SK-N-SH (cell line): ENCODE data around the gene OR2F1. TPM values are rescaled to one million over a fixed set of nuclear protein-coding genes. Genes with fewer than 3 reads are reported as not detected.

Source experiments
- CTCF ChIA-PET: fragments of 300-600, 350-600 bp; formaldehyde crosslinking; extraction: SDS; loops from one replicate; lab custom pipeline; 2021; lab: Yijun Ruan, JAX
- POLR2A ChIA-PET: fragments of 350-600 bp; sonication (Branson Sonifier 250); formaldehyde crosslinking; extraction: SDS; loops from one replicate; lab custom pipeline; 2020; ENCODE audit warnings: antibody characterized with exemption, inconsistent platforms; lab: Yijun Ruan, JAX
- DNase-seq: peaks from one replicate; pipeline ENCODE4 v3.0.0; 2012
- H2AFZ ChIP-seq: fragments of 200-600 bp; sonication (generic); 2 replicates; pipeline ENCODE4 v1.8.1; 2016; ENCODE audit warnings: antibody characterized with exemption, mild to moderate bottlenecking, low read depth
- H3F3A ChIP-seq: fragments of 200-600 bp; sonication (generic); replicated peaks from 2 replicates; pipeline ENCODE3; 2016; ENCODE audit warnings: antibody characterized with exemption, mild to moderate bottlenecking; ENCODE audit not compliant: insufficient read depth
- H3K27ac ChIP-seq, 2 experiments: fragments of 200-500 bp in 1 of 2; fragments of 200-600 bp in 1 of 2; sonication (Bioruptor generic) in 1 of 2; sonication (generic), shearing (Covaris generic) in 1 of 2; 2 replicates each; pipeline versions ENCODE4 v1.5.1 to v1.6.1; 2014 to 2016; ENCODE audit warnings: low read depth in 2 of 2, inconsistent platforms in 1 of 2, low read length in 1 of 2, mild to moderate bottlenecking in 1 of 2, mixed read lengths in 1 of 2
- H3K27me3 ChIP-seq: fragments of 200-600 bp; sonication (generic), shearing (Covaris generic); 2 replicates; pipeline ENCODE4 v1.6.1; 2016; ENCODE audit warnings: mixed run types; ENCODE audit not compliant: insufficient read depth
- H3K36me3 ChIP-seq, 2 experiments: fragments of 200-500 bp in 1 of 2; fragments of 200-600 bp in 1 of 2; sonication (Bioruptor generic) in 1 of 2; sonication (generic) in 1 of 2; replicated peaks in 1 of 2; 2 replicates each; pipeline versions ENCODE3 to v1.5.1; 2014 to 2016; ENCODE audit warnings: low read length in 1 of 2, mild to moderate bottlenecking in 1 of 2; ENCODE audit not compliant: insufficient read depth in 2 of 2, control insufficient read depth in 1 of 2
- H3K4me1 ChIP-seq, 2 experiments: fragments of 200-500 bp in 1 of 2; fragments of 200-600 bp in 1 of 2; sonication (Bioruptor generic) in 1 of 2; sonication (generic), shearing (Covaris generic) in 1 of 2; 2 replicates each; pipeline versions ENCODE4 v1.5.1 to v1.6.1; 2014 to 2016; ENCODE audit warnings: low read depth in 1 of 2, low read length in 1 of 2, mixed run types in 1 of 2; ENCODE audit not compliant: insufficient read depth in 2 of 2, control insufficient read depth in 1 of 2
- H3K4me2 ChIP-seq: fragments of 200-600 bp; sonication (generic), shearing (Covaris generic); 2 replicates; pipeline ENCODE4 v1.6.1; 2017; ENCODE audit warnings: mixed run types
- H3K4me3 ChIP-seq, 2 experiments: fragments of 200-500 bp in 1 of 2; fragments of 200-600 bp in 1 of 2; sonication (Bioruptor generic) in 1 of 2; sonication (generic), shearing (Covaris generic) in 1 of 2; 2 replicates each; pipeline versions ENCODE4 v1.5.1 to v1.8.1; 2014 to 2016; ENCODE audit warnings: low read depth in 2 of 2, inconsistent platforms in 1 of 2, low read length in 1 of 2, mild to moderate bottlenecking in 1 of 2, mixed read lengths in 1 of 2, moderate library complexity in 1 of 2
- H3K79me2 ChIP-seq: fragments of 200-600 bp; sonication (generic); 2 replicates; pipeline ENCODE4 v1.8.1; 2017; ENCODE audit warnings: mild to moderate bottlenecking; ENCODE audit not compliant: insufficient read depth
- H3K9ac ChIP-seq: fragments of 200-600 bp; sonication (generic); 2 replicates; pipeline ENCODE4 v1.6.1; 2017; ENCODE audit warnings: mixed run types
- H3K9me2 ChIP-seq: fragments of 200-600 bp; sonication (generic); 2 replicates; pipeline ENCODE4 v1.6.1; 2017; ENCODE audit warnings: mixed run types
- H3K9me3 ChIP-seq: fragments of 200-600 bp; sonication (generic); 2 replicates; pipeline ENCODE4 v1.6.1; 2017; ENCODE audit warnings: mixed run types, mild to moderate bottlenecking, moderate library complexity
- H4K20me1 ChIP-seq: fragments of 200-600 bp; sonication (generic); 2 replicates; pipeline ENCODE4 v1.6.1; 2017; ENCODE audit warnings: mild to moderate bottlenecking, mixed run types; ENCODE audit not compliant: insufficient read depth
- CHD2 ChIP-seq: fragments of 150-350 bp; IDR thresholded peaks from 2 replicates; pipeline ENCODE4 v1.6.1; 2018; ENCODE audit warnings: low read length; ENCODE audit not compliant: partially characterized antibody
- ELF1 ChIP-seq: IDR thresholded peaks from 2 replicates; pipeline ENCODE4 v1.4.0; 2012
- FOSL2 ChIP-seq: IDR thresholded peaks from 2 replicates; pipeline ENCODE4 v1.4.0; 2012; ENCODE audit warnings: low read depth, mild to moderate bottlenecking, moderate library complexity, borderline replicate concordance
- FOXJ3 ChIP-seq: sonication (generic); formaldehyde crosslinking; IDR thresholded peaks from 2 replicates; pipeline ENCODE4 v1.5.1; 2020; ENCODE audit warnings: mild to moderate bottlenecking, missing genetic modification reagents
- GATA2 ChIP-seq: sonication (generic); formaldehyde crosslinking; IDR thresholded peaks from 2 replicates; pipeline ENCODE4 v1.5.0; 2020; ENCODE audit warnings: mild to moderate bottlenecking, missing genetic modification reagents
- POLR2AphosphoS5 ChIP-seq: IDR thresholded peaks from 2 replicates; pipeline ENCODE4 v1.6.1; 2012; ENCODE audit warnings: low read depth, low read length
- RCOR1 ChIP-seq: fragments of 150-350 bp; IDR thresholded peaks from 2 replicates; pipeline ENCODE4 v1.6.1; 2017; ENCODE audit warnings: antibody characterized with exemption, low read length
- REST ChIP-seq: IDR thresholded peaks from 2 replicates; pipeline ENCODE4 v1.6.1; 2012; ENCODE audit warnings: mild to moderate bottlenecking, low read depth, low read length, moderate library complexity
- RFX5 ChIP-seq: IDR thresholded peaks from 2 replicates; pipeline ENCODE4 v1.6.1; 2012; ENCODE audit warnings: mild to moderate bottlenecking, improper control_type of control experiment, low read length
- SIN3A ChIP-seq: IDR thresholded peaks from 2 replicates; pipeline ENCODE4 v1.6.1; 2012; ENCODE audit warnings: low read depth, mild to moderate bottlenecking, low read length, moderate library complexity, borderline replicate concordance
- TAF1 ChIP-seq: IDR thresholded peaks from 2 replicates; pipeline ENCODE4 v1.6.1; 2012; ENCODE audit warnings: low read depth, mild to moderate bottlenecking, low read length, moderate library complexity, borderline replicate concordance
- TCF12 ChIP-seq: IDR thresholded peaks from 2 replicates; pipeline ENCODE4 v1.4.0; 2012
- TEAD4 ChIP-seq: IDR thresholded peaks from 2 replicates; pipeline ENCODE4 v1.4.0; 2012; ENCODE audit warnings: mild to moderate bottlenecking, borderline replicate concordance; ENCODE audit not compliant: insufficient read depth
- WGBS: methylation state at CpG from one replicate; pipeline ENCODE4 v1.1.6; 2017; ENCODE audit warnings: low lambda C conversion rate; 5-methylcytosine and 5-hydroxymethylcytosine counted together
- polyA plus RNA-seq, 3 experiments: library from polyadenylated mRNA; depleted of rRNA; stranded (reverse); fragments of >200 nt; gene quantifications; 2 replicates each; pipeline ENCODE4 v1.2.3, GENCODE V29; 2012
- TF ChIP-seq, protein P1 (sequence below): fragments of 150-350 bp; IDR thresholded peaks from 2 replicates; pipeline ENCODE4 v1.6.1; 2016; ENCODE audit warnings: mild to moderate bottlenecking, low read depth, low read length
- TF ChIP-seq, protein P2 (sequence below): IDR thresholded peaks from 2 replicates; pipeline ENCODE4 v1.4.0; 2012; ENCODE audit warnings: low read depth, borderline replicate concordance
- TF ChIP-seq, protein P3 (sequence below): fragments of 200-600 bp; sonication (generic); IDR thresholded peaks from 2 replicates; pipeline ENCODE4 v1.6.1; 2017; ENCODE audit warnings: antibody characterized with exemption, mild to moderate bottlenecking, moderate library complexity
- TF ChIP-seq, protein P4 (sequence below): IDR thresholded peaks from 2 replicates; pipeline ENCODE4 v1.4.0; 2012; ENCODE audit warnings: low read depth

The OR2F1 gene
- polyA plus RNA-seq, 1 of the 3 experiments (the other 2 are of a cell fraction), result 0.10 TPM

DNA sequence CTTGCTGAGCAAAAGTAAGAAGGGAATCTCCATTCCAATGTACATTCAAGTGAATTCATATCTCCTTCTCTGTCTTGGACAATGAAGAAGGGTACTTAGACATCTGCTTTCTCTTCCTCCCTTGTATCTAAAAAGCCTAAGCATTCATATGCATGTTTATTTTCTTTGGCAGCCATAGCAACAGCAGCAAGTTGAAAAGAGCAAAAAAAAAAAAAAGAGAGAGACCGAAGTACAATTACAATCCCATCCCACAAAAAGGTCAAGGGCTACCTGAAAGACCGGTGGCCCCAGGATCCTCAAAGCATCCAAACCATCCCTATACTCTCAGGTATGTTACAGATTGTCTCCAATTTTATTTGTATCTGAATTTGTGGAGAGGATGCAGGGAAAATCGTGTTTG, 4.1 kb downstream of the OR2F1 start:
- Histone ChIP-seq H3K9me3 (no peaks in the 10 kb centered on the region), H3K4me3 (no peak overlapping the region), H3F3A (no peaks in the 10 kb centered on the region), H3K4me2 (no peak overlapping the region), H3K9ac (no peak overlapping the region), H3K36me3 (no peaks in the 10 kb centered on the region), H3K4me1 (no peaks in the 10 kb centered on the region), H3K9me2 (no peaks in the 10 kb centered on the region), H3K79me2 (no peaks in the 10 kb centered on the region), H3K27me3 (peaks cover 12% of the 10 kb centered on the region; the same call in 1 of the 2 replicates), H3K27ac (no peak overlapping the region), H4K20me1 (no peaks in the 10 kb centered on the region), H2AFZ (no peak overlapping the region)
- CTCF ChIA-PET, result no interaction called here
- TF ChIP-seq, protein P1, sequence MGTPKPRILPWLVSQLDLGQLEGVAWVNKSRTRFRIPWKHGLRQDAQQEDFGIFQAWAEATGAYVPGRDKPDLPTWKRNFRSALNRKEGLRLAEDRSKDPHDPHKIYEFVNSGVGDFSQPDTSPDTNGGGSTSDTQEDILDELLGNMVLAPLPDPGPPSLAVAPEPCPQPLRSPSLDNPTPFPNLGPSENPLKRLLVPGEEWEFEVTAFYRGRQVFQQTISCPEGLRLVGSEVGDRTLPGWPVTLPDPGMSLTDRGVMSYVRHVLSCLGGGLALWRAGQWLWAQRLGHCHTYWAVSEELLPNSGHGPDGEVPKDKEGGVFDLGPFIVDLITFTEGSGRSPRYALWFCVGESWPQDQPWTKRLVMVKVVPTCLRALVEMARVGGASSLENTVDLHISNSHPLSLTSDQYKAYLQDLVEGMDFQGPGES, result no peak
- no peak for TF ChIP-seq TEAD4
- no peak for TF ChIP-seq ELF1
- no peak for TF ChIP-seq TCF12
- TF ChIP-seq CHD2, result no peak
- no peak for TF ChIP-seq FOSL2
- TF ChIP-seq RCOR1, result no peak
- no peak for TF ChIP-seq SIN3A
- 9% methylated on average over 3 of the region's 3 CpGs for WGBS
- POLR2A ChIA-PET, result no interaction called here
- no peak for DNase-seq

- Histone ChIP-seq H3K27ac (no peak overlapping the region), H3K36me3 (no peaks in the 10 kb centered on the region), H3K27me3 (peaks cover 12% of the 10 kb centered on the region; the same call in 1 of the 2 replicates), H2AFZ (no peak overlapping the region), H3K9me3 (no peaks in the 10 kb centered on the region), H4K20me1 (no peaks in the 10 kb centered on the region), H3K4me3 (no peak overlapping the region), H3K79me2 (no peaks in the 10 kb centered on the region), H3F3A (no peaks in the 10 kb centered on the region), H3K4me2 (no peak overlapping the region), H3K4me1 (no peaks in the 10 kb centered on the region), H3K9me2 (no peaks in the 10 kb centered on the region), H3K9ac (no peak overlapping the region)
- CTCF ChIA-PET, result no interaction called here
- POLR2A ChIA-PET, result no interaction called here
- WGBS, result 7% methylated on average over 5 of the region's 5 CpGs
- DNase-seq, result no peak
- TF ChIP-seq, protein P2, sequence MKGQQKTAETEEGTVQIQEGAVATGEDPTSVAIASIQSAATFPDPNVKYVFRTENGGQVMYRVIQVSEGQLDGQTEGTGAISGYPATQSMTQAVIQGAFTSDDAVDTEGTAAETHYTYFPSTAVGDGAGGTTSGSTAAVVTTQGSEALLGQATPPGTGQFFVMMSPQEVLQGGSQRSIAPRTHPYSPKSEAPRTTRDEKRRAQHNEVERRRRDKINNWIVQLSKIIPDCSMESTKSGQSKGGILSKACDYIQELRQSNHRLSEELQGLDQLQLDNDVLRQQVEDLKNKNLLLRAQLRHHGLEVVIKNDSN, result no peak
- TF ChIP-seq SIN3A (no peak), REST (no peak), RCOR1 (no peak), TEAD4 (no peak), POLR2AphosphoS5 (no peak), TAF1 (no peak), RFX5 (no peak), FOSL2 (no peak), FOXJ3 (CRISPR knock-in tag) (no peak), GATA2 (CRISPR knock-in tag) (no peak), CHD2 (no peak)
- TF ChIP-seq, protein P3, sequence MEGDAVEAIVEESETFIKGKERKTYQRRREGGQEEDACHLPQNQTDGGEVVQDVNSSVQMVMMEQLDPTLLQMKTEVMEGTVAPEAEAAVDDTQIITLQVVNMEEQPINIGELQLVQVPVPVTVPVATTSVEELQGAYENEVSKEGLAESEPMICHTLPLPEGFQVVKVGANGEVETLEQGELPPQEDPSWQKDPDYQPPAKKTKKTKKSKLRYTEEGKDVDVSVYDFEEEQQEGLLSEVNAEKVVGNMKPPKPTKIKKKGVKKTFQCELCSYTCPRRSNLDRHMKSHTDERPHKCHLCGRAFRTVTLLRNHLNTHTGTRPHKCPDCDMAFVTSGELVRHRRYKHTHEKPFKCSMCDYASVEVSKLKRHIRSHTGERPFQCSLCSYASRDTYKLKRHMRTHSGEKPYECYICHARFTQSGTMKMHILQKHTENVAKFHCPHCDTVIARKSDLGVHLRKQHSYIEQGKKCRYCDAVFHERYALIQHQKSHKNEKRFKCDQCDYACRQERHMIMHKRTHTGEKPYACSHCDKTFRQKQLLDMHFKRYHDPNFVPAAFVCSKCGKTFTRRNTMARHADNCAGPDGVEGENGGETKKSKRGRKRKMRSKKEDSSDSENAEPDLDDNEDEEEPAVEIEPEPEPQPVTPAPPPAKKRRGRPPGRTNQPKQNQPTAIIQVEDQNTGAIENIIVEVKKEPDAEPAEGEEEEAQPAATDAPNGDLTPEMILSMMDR, result no peak
- TF ChIP-seq, protein P4, sequence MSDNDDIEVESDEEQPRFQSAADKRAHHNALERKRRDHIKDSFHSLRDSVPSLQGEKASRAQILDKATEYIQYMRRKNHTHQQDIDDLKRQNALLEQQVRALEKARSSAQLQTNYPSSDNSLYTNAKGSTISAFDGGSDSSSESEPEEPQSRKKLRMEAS, result no peak
Observed at GRCh38 chr7:143960813-143961610, 6.4 kb downstream of the OR2F1 start.
